Activated CD4-positive, alpha-beta T cell treated with anti-CD3 and anti-CD28 coated beads, Interleukin-2, amount 10 ng/mL, durations not matched to agents 24 days and 14 days (primary cell): Measurements from ENCODE around the gene PDX1. TPM values are rescaled to one million over a fixed set of nuclear protein-coding genes. Genes with fewer than 3 reads are reported as not detected.
"Not testable (repeated sequence)": the region's sequence is repeated elsewhere in the genome, so short reads cannot be mapped to it uniquely, and the experiment has no call there.

Experiments
- DNase-seq: peaks from one replicate; pipeline ENCODE4 v3.0.0; 2022
- H3K27ac Mint-ChIP-seq: one replicate; pipeline ENCODE4 v1.8.0; 2022; ENCODE audit warnings: mild to moderate bottlenecking, mixed read lengths
- H3K27me3 Mint-ChIP-seq: one replicate; pipeline ENCODE4 v1.8.0; 2022; ENCODE audit warnings: mixed read lengths
- H3K36me3 Mint-ChIP-seq: one replicate; pipeline ENCODE4 v1.8.0; 2022; ENCODE audit warnings: low read depth, mild to moderate bottlenecking, mixed read lengths
- H3K4me1 Mint-ChIP-seq: one replicate; pipeline ENCODE4 v1.8.0; 2021; ENCODE audit warnings: mixed read lengths
- H3K4me3 Mint-ChIP-seq: one replicate; pipeline ENCODE4 v1.8.0; 2022; ENCODE audit warnings: mild to moderate bottlenecking, moderate library complexity, mixed read lengths
- H3K9me3 Mint-ChIP-seq: one replicate; pipeline ENCODE4 v1.8.0; 2021; ENCODE audit warnings: mixed read lengths
- intact Hi-C: fragments of 100-400 bp; cut with micrococcal nuclease; formaldehyde crosslinking; loops from one replicate; pipeline ENCODE4 v1.15.1; 2023
- total RNA-seq: library from RNA; stranded (reverse); gene quantifications from 2 replicates; pipeline ENCODE4 v1.2.3, GENCODE V29; 2022

The PDX1 gene
- total RNA-seq, 1 donor from 2014 or later: not detected

DNA sequence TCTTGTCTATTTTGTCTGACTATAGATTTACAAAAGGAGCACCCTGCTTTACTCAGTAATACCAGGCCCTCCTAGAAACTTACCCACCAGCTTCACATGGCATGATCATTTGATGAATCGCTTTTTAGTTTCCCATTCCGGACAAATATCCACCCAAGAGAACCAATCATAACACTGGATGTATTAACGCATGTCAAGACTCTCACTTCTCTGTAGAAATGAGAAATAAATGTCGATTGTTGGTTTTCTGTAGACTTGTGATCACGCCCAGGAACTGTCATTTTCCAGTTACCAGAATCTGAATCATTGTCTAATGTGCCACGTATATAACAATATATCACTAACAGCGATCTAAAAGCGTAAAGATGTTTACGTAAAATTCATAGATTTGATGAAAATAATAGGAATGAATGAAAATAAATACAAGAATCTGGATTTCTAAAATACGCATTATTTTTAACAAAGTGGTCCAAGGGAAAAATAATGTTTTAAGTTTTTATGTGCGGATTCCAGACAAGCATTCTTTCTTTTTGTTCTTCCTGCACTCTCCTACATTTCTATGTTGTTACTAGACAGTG, 35.3 kb downstream of the PDX1 start:
- H3K4me3 Mint-ChIP-seq: no peak overlapping the region
- peaks cover 70% of the 10 kb centered on the region for H3K27me3 Mint-ChIP-seq
- H3K36me3 Mint-ChIP-seq: no peaks in the 10 kb centered on the region
- intact Hi-C loops: loop anchor here (2.0 to 10.0 kb wide), 2 partner anchors 26 to 580 kb away; no protein-coding TSS in a partner anchor
- peaks cover 8% of the 10 kb centered on the region for H3K4me1 Mint-ChIP-seq
- H3K9me3 Mint-ChIP-seq: no peaks in the 10 kb centered on the region
- DNase-seq: no peak
- no peak overlapping the region for H3K27ac Mint-ChIP-seq

GRCh38 chr13:27956576-27957300, 36.9 kb downstream of the PDX1 start:
- intact Hi-C loops: loop anchor here (10.0 kb wide), 1 partner anchor 582 kb away; no protein-coding TSS in a partner anchor
- H3K27me3 Mint-ChIP-seq: peaks cover 74% of the 10 kb centered on the region
- no peak overlapping the region for H3K4me3 Mint-ChIP-seq
- H3K36me3 Mint-ChIP-seq: no peaks in the 10 kb centered on the region
- DNase-seq: no peak
- H3K4me1 Mint-ChIP-seq: peaks cover 9% of the 10 kb centered on the region
- H3K27ac Mint-ChIP-seq: no peak overlapping the region
- H3K9me3 Mint-ChIP-seq: no peaks in the 10 kb centered on the region

DNA sequence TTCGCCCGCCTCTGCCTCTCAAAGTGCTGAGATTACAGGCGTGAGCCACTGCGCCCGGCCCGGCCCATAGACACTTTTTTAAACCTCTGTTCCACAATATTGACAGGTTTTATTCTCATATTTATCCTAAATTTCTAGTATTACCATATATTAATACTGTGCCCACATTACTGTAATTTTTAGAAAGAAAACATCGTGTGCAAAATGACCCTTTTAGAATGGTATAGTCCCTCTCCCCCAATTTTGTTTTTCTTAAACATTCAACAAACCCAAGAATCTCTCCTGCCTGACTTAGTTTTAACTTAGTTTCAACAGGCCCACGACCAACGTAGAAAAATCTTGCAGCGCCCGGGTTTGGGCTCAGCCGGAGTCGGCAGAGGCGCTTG, 40.2 kb downstream of the PDX1 start:
- peak overlapping the region; percentile 67 for H3K4me3 Mint-ChIP-seq
- intact Hi-C loops: loop anchor here (10.0 kb wide), 1 partner anchor 585 kb away; no protein-coding TSS in a partner anchor
- DNase-seq: no peak
- H3K27ac Mint-ChIP-seq: no peak overlapping the region
- no peaks in the 10 kb centered on the region for H3K36me3 Mint-ChIP-seq
- H3K4me1 Mint-ChIP-seq: peaks cover 3% of the 10 kb centered on the region
- no peaks in the 10 kb centered on the region for H3K9me3 Mint-ChIP-seq
- peaks cover 80% of the 10 kb centered on the region for H3K27me3 Mint-ChIP-seq

GRCh38 chr13:27960362-27961226, 40.8 kb downstream of the PDX1 start:
- peaks cover 3% of the 10 kb centered on the region for H3K4me1 Mint-ChIP-seq
- peak; percentile 79 for DNase-seq
- no peak overlapping the region for H3K27ac Mint-ChIP-seq
- no peaks in the 10 kb centered on the region for H3K36me3 Mint-ChIP-seq
- no peaks in the 10 kb centered on the region for H3K9me3 Mint-ChIP-seq
- intact Hi-C loops: no loop called here
- peaks cover 80% of the 10 kb centered on the region for H3K27me3 Mint-ChIP-seq
- peak overlapping the region; percentile 67 for H3K4me3 Mint-ChIP-seq

DNA sequence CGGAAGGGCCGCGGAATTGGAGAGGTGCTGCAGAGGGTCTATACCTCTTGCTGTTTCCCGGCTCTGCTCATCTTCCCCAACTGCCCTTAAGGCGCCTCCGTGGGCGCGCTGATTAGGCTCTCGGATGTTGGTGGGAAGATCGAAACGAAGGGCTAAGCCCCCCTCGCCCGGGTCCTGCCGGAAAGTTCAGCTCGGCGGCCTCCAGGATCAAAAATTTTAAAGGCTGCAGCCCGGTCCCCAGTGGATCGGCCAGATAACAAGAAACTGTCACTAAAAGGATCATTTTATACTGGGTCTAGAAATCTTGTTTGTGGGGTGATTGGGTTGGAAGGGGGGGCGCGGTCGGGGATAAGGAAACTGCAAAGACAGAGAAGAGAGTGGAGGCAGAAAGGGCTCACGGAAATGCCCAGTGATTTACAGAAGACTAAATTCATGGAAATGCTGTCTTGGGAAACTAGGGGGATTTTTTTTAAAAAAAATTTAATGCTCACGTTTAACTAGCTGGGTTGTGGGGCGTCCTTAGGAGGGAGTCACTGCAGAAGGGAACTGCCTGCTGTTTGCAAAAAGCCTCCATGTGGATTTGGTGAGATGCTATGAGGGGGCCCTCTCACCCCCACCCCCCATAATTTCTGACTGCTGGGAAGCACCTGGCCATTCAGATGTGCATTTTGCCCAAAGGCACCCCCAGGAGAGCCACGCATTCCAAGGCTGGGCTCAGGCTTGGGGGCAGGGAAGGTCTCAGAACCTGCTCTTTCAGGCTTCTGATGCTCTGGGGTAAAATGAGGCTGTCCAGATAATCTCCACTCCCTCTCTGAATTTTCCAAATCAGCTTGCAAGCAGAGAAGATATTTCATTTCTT, 41.7 kb downstream of the PDX1 start:
- Mint-ChIP-seq H3K27me3 (peaks cover 81% of the 10 kb centered on the region), H3K9me3 (no peaks in the 10 kb centered on the region)

DNA sequence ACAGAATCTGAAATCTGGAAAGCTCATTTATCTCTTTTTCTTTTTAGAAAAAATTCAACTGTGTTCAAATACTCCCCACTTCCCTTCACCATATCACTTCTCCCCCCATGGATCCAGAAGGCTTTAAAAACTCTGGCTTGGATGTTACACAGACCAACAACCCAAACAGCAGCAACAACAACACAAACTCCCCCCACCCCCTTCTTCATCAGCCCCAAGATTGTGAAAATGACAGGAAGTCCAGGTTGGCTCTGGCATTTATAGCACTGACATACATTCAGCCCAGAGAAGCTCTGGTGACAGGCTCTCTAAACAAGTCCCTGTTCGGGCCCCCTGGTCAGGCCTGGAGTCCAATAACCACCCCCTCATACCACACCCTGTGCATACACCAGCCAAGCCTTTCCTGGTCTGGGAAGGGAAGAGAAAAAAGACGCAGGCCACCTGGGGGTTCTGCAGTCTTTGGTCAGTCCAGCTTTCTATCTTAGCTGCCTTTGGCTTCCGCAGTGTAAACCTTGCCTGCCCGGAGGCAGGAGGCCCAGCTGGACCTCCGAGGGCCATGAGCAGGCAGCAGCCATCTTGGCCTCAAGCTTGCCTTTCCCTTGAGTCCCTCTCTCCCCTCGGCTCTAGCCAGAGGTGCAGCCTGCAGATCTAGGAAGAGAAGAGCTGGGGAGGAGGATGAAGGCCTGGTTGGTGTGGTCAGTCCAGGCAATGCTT, 42.5 kb downstream of the PDX1 start:
- peaks cover 3% of the 10 kb centered on the region for H3K4me1 Mint-ChIP-seq
- no peak overlapping the region for H3K27ac Mint-ChIP-seq
- no peak overlapping the region for H3K4me3 Mint-ChIP-seq
- H3K9me3 Mint-ChIP-seq: no peaks in the 10 kb centered on the region
- intact Hi-C loops: no loop called here
- DNase-seq: no peak
- H3K36me3 Mint-ChIP-seq: no peaks in the 10 kb centered on the region
- H3K27me3 Mint-ChIP-seq: peaks cover 80% of the 10 kb centered on the region

More for the DNA sequence above, 41.7 kb downstream of the PDX1 start:
- Mint-ChIP-seq H3K27ac (no peak overlapping the region), H3K4me1 (peaks cover 3% of the 10 kb centered on the region), H3K4me3 (no peak overlapping the region), H3K36me3 (no peaks in the 10 kb centered on the region)
- intact Hi-C loops: no loop called here
- DNase-seq: no peak

DNA sequence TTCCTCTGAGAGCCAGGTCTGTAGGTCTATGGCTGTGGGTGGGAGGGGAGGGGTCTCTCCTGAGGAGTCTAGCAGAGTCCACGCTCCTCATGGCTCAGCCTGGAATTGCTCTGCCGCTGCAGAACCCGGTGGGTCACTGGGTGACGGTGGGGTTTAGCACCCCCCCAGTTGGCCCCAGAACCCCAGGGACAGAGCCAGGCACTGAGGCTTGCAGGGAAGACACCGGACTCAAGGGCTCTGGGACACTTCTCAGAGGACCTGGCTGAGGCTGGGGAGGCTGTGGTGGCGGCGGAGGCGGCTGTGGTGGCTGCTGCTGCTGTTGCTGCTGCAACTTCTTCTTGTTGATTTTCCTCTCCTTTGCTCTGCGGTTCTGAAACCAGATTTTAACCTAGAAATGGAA, 43.2 kb downstream of the PDX1 start:
- Mint-ChIP-seq H3K4me3 (no peak overlapping the region), H3K4me1 (peaks cover 3% of the 10 kb centered on the region), H3K27ac (no peak overlapping the region), H3K36me3 (no peaks in the 10 kb centered on the region), H3K27me3 (peaks cover 84% of the 10 kb centered on the region), H3K9me3 (no peaks in the 10 kb centered on the region)
- intact Hi-C loops: no loop called here
- DNase-seq: no peak

GRCh38 chr13:27963491-27963890, 43.7 kb downstream of the PDX1 start:
- Mint-ChIP-seq H3K9me3 (no peaks in the 10 kb centered on the region), H3K27me3 (peaks cover 83% of the 10 kb centered on the region), H3K4me1 (peaks cover 3% of the 10 kb centered on the region), H3K4me3 (no peak overlapping the region), H3K36me3 (no peaks in the 10 kb centered on the region), H3K27ac (no peak overlapping the region)
- no peak for DNase-seq
- intact Hi-C loops: no loop called here

DNA sequence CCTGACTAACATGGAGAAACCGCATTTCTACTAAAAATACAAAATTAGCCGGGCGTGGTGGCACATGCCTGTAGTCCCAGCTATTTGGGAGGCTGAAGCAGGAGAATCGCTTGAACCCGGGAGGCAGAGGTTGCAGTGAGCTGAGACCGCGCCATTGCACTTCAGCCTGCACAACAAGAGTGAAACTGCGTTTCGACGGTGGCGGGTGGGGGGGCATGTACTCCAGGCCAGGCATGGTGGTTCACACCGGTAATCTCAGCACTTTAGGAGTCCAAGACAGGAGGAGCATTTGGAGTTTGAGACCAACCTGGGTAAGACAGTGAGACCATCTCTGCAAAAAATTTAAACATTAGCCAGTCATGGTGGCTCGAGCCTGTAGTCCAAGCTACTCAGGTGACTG, 44.4 kb downstream of the PDX1 start:
- H3K4me3 Mint-ChIP-seq, H3K9me3 Mint-ChIP-seq, H3K36me3 Mint-ChIP-seq, DNase-seq, intact Hi-C loops, H3K27ac Mint-ChIP-seq, H3K4me1 Mint-ChIP-seq: not testable (repeated sequence)
- peaks cover 79% of the 10 kb centered on the region for H3K27me3 Mint-ChIP-seq

GRCh38 chr13:27964741-27965323, 45.0 kb downstream of the PDX1 start:
- no peak overlapping the region for H3K4me3 Mint-ChIP-seq
- H3K27ac Mint-ChIP-seq: no peak overlapping the region
- peaks cover 2% of the 10 kb centered on the region for H3K36me3 Mint-ChIP-seq
- intact Hi-C loops: no loop called here
- peaks cover 3% of the 10 kb centered on the region for H3K9me3 Mint-ChIP-seq
- peaks cover 81% of the 10 kb centered on the region for H3K27me3 Mint-ChIP-seq
- H3K4me1 Mint-ChIP-seq: peaks cover 6% of the 10 kb centered on the region
- DNase-seq: no peak

DNA sequence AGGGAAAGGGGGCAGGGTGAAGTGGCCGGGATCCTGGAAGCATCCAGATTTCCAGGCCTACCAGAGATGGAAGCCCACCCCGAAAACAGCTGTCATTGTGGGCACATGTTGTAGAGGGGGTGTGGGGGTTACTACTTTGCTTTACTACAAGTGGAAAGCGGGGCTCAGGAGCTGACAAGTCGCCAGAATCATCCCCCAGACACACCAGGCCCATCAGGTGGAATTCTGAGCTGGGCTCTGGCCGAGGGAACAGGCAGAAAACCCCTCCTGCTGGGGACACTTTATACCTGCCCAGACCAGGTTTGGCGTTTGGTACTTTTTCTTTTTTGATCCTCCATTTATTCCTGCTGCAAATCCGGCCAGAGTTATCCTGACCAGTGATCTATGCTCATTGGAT, 45.5 kb downstream of the PDX1 start:
- intact Hi-C loops: no loop called here
- DNase-seq: no peak
- Mint-ChIP-seq H3K27ac (no peak overlapping the region), H3K9me3 (peaks cover 3% of the 10 kb centered on the region), H3K4me1 (peaks cover 4% of the 10 kb centered on the region), H3K27me3 (peaks cover 80% of the 10 kb centered on the region), H3K4me3 (no peak overlapping the region), H3K36me3 (peaks cover 2% of the 10 kb centered on the region)

- DNase-seq: no peak
- intact Hi-C loops: loop anchor here (2.0 kb wide), 1 partner anchor 173 kb away; the partner anchor contains the start of gene GSX1
- H3K27me3 Mint-ChIP-seq: peaks cover 83% of the 10 kb centered on the region
- H3K4me3 Mint-ChIP-seq: no peak overlapping the region
- H3K36me3 Mint-ChIP-seq: peaks cover 2% of the 10 kb centered on the region
- peaks cover 3% of the 10 kb centered on the region for H3K9me3 Mint-ChIP-seq
- H3K27ac Mint-ChIP-seq: no peak overlapping the region
- H3K4me1 Mint-ChIP-seq: peaks cover 4% of the 10 kb centered on the region
Observed at GRCh38 chr13:27965740-27966640, 46.2 kb downstream of the PDX1 start.
